ENCODE data around the gene SPOCK1. TPM values are rescaled to one million over a fixed set of nuclear protein-coding genes. Genes with fewer than 3 reads are reported as not detected.

The SPOCK1 gene
- total and polyA plus RNA-seq, 2 experiments from 2014 or later, result 8.2 to 10.5 TPM

- no peak for TF ChIP-seq ZNF462 (CRISPR knock-in tag; IDR thresholded peaks at IDR 0.05)
- no peak for TF ChIP-seq ZNF114 (CRISPR knock-in tag; IDR thresholded peaks at IDR 0.05)
- no peak for TF ChIP-seq CREB1 (CRISPR knock-in tag; IDR thresholded peaks at IDR 0.05; ENCODE audit: low read depth)
- TF ChIP-seq POLR2AphosphoS5 (IDR thresholded peaks at IDR 0.05; ENCODE audit: low read depth), result no peak
- no peak for TF ChIP-seq NANOG (IDR thresholded peaks at IDR 0.05; ENCODE audit: borderline replicate concordance)
- TF ChIP-seq EZH2 (IDR thresholded peaks at IDR 0.05; ENCODE audit: low read depth, unreplicated experiment), result no peak
- TF ChIP-seq EZH2phosphoT487 (IDR thresholded peaks at IDR 0.05; ENCODE audit: unreplicated experiment), result no peak
- no peak for TF ChIP-seq ZNF331 (CRISPR knock-in tag; IDR thresholded peaks at IDR 0.05; ENCODE audit: low read depth)
- no peak for TF ChIP-seq STAT1 (IDR thresholded peaks at IDR 0.05; ENCODE audit: unreplicated experiment)
Measured at GRCh38 chr5:137234973-137235943, 263.9 kb downstream of the SPOCK1 start (continued).

- H3K27me3 Mint-ChIP-seq (ENCODE audit: insufficient read depth, low read depth, poor library complexity), result no peaks in the 10 kb centered on the region
- TF ChIP-seq ZNF462 (CRISPR knock-in tag; IDR thresholded peaks at IDR 0.05) (no peak), POLR2AphosphoS5 (IDR thresholded peaks at IDR 0.05; ENCODE audit: low read depth) (no peak)
Measured at GRCh38 chr5:137233726-137234125, 265.4 kb downstream of the SPOCK1 start.

More at GRCh38 chr5:137233726-137234125, 265.4 kb downstream of the SPOCK1 start:
- H3K4me3 ChIP-seq, result no peak overlapping the region
- Mint-ChIP-seq H3K4me3 (no peak overlapping the region), H3K4me1 (no peaks in the 10 kb centered on the region), H3K9me3 (peaks cover 4% of the 10 kb centered on the region; the same call in 2 of the 3 replicates), H3K27ac (no peak overlapping the region), H3K36me3 (ENCODE audit: low read depth) (no peaks in the 10 kb centered on the region)
- no peaks in the 10 kb centered on the region for H3K4me1 ChIP-seq (ENCODE audit: insufficient read depth)
- H3K9me2 ChIP-seq (ENCODE audit: insufficient read depth), result peaks cover 5% of the 10 kb centered on the region; the same call in 1 of the 2 replicates
- no peaks in the 10 kb centered on the region for H3K79me2 ChIP-seq (replicated peaks; ENCODE audit: insufficient read depth)
- no peaks in the 10 kb centered on the region for H3K27me3 ChIP-seq (ENCODE audit: insufficient read depth)
- no peak overlapping the region for H2AFZ ChIP-seq
- H3K4me2 ChIP-seq, result no peak overlapping the region
- DNase-seq (ENCODE audit: low spot score) (no peak), ATAC-seq (no peak)
- H3K36me3 ChIP-seq (ENCODE audit: insufficient read depth), result no peaks in the 10 kb centered on the region
- no peaks in the 10 kb centered on the region for H3F3A ChIP-seq (replicated peaks; ENCODE audit: low read depth)
- no peak overlapping the region for H3K27ac ChIP-seq (ENCODE audit: low read depth)
- H4K20me1 ChIP-seq (replicated peaks; ENCODE audit: insufficient read depth), result no peaks in the 10 kb centered on the region

Measured in GM23338 (cell line).